ENCODE results near the gene SLC25A19.
A peak's percentile ranks its signal among the peaks of the same experiment; 100 is the strongest.
"Not testable (repeated sequence)": the region's sequence is repeated elsewhere in the genome, so short reads cannot be mapped to it uniquely, and the experiment has no call there.

SLC25A19 gene

GRCh38 chr17:75267411-75268232, 21.6 kb downstream of the SLC25A19 start:
- no peak for DNase-seq (ENCODE audit: low read depth)

- DNase-seq (ENCODE audit: low read depth) = no peak
Measured at GRCh38 chr17:75267153-75267410, 22.2 kb downstream of the SLC25A19 start.

DNA sequence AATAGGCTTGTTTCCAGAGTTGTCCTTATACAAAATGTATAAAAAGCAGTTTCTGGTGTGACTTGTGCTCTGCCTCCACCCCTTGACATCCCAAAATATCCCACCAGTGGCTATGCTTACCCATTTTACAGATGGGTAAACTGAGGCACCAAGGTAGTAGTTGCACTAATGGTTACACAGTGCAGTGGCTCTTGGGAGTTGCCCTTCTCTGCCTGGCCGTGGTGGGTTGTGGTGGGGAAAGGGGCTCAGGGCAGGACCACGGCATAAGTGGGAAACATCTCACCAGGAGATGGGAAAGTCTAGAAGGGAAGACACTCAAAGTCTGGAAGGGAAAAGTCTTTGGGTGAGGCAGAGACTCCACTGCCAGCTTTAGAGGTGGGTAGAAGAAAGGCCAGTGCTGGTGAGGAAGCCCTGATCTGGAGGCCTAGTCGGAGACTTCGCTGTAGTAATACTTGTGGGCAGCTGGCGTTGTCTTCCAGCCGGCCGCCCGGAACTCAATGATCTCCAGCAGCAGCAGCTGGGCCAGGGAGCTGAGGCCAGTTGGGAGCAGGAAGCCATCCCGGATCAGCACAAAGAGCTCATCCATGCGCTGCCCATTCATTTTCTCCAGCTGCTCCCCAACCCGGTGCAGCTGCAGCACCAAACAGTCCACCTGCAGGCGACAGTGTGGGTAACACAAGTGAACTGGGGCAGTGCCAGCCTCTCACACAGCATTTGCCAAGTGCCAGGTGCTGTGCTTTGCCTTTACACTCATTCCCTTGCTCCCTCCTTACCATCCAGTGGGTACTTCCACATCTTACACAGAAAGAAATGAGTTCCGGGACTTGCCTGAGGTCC, 22.7 kb downstream of the SLC25A19 start:
- no peak for DNase-seq (ENCODE audit: low read depth)

DNA sequence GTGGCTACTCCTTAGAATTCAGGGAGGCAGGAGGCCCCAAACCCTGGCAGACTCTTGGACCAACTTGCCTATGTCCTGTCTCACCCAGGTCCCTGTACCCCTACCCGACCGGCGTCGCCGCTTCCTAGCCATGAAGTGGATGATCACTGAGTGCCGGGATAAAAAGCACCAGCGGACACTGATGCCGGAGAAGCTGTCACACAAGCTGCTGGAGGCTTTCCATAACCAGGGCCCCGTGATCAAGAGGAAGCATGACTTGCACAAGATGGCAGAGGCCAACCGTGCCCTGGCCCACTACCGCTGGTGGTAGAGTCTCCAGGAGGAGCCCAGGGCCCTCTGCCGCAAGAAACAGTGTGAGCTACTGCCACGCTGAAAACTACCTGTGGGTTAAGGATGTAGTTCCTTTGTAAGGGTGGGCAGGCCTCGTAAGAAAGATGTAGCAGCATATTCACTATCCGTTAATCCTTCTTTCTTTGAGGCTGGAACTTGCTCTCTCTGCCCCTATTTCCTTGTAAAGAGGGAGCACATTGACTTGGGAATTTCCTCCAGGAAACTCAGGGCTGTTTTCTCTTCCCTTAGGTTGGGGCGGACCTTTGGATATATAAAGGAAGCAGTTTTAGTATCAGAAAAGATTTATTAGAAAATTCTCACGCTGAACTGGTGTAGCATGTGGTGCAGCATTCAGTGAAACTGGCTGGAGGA, 23.5 kb downstream of the SLC25A19 start:
- DNase-seq (ENCODE audit: low read depth) = no peak

DNA sequence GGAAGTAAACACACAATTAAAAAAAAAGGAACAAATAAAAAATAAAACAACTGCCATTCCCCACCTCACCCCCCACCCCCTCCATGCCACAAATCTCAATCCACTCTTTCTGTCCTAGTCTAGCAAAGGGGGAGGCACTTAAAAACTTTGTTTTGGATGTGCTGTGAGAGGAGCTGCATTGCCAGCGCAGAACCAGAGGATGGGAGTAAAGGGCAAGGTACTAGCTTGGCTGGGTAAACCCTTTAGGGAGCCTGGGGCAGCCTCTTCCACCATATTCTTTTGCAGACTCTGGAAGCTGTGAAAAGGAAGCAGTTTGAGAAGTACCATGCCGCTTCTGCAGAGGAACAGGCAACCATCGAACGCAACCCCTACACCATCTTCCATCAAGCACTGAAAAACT, 26.2 kb downstream of the SLC25A19 start:
- no peak for DNase-seq (ENCODE audit: low read depth)

DNA sequence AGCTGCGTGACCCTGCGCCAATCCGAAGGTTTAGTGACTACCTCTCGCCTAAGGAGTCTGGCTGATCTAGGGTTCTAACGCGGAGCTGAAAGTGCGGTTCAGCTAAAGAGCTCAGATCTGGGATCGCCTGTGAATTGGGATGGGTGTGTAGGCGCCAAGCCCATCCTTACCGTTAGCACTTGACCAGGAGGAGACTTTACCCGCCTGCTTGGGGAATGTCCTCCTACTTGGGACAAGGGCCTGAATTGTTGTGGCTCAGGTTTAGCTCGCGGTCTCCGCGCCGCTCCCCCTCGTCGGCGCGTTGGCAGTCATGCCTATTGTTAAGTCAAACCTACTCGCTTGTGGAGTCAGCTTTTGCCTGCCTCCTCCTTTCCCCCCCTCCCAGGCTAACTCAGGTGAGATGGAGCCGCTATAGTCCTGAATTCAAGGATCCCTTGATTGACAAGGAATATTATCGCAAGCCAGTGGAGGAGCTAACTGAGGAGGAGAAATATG, 27.1 kb downstream of the SLC25A19 start:
- no peak for DNase-seq (ENCODE audit: low read depth)

DNA sequence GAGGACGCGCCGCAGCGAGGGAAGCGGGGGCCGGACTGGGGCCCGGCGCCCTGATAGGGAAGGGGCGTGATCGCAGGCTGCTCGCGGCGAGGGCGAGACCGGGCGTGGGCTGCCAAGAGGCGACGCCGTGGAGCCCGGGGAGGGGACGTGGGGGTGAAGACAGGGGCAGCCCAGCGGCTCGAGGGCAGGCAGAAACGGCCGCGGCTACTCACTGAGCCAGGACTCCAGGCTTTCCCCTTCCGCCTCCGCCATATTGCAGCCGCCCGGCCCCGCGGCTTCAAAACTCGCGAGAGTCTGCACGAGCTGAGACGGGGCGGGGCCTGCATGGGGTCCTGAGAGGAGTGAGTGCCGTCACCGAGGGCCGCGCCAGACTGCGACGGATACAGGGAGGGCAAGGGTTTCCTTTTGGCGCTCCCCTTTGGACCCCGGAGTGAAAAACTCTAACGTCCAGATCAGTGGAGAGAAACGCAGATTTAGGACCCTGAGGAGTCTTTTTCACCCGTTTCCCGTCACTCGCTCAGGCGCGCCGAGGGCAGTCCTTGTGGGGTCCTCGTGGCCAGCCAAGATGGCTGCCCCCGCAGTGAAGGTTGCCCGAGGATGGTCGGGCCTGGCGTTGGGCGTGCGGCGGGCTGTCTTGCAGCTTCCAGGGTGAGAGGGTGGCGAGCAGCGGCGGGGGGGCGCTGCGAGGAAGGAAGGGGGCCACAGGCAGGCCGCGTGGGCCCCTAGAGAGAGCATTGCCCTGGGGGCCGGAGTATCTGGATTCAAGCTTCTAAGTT, 27.7 kb downstream of the SLC25A19 start, which contains the start of the genes GGA3 and MRPS7:
Gene GGA3, minus strand, starts transcription at position 271 of the 776 bp plus-strand sequence. Its CDS starts 19 bp downstream, at position 252.
Gene MRPS7, plus strand, starts transcription at position 544 of the 776 bp plus-strand sequence. Its CDS starts 22 bp downstream, at position 566.
- peak; percentile 94 for DNase-seq (ENCODE audit: low read depth)

GRCh38 chr17:75260641-75261335, 28.4 kb downstream of the SLC25A19 start:
- DNase-seq (ENCODE audit: low read depth) = peak; percentile 37

DNA sequence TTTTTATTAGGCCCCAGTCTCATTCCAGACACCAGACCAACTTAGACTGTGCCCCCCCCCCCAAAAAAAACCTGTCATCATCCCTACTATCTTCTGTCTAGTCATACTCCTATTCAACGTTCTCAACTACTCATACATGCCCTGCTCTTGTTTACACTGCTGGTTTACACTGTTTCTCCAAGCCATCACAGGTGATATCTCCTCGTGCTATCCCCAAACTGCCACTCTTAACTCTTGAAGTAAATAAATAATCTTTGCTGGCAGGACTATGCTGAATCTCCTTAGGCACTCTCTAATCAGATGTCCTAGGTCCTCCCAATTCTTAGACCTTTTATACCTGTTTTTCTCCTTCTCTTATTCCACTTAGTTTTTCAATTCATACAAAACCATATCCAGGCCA, 32.0 kb downstream of the SLC25A19 start:
- DNase-seq (ENCODE audit: low read depth) = not testable (repeated sequence)

DNA sequence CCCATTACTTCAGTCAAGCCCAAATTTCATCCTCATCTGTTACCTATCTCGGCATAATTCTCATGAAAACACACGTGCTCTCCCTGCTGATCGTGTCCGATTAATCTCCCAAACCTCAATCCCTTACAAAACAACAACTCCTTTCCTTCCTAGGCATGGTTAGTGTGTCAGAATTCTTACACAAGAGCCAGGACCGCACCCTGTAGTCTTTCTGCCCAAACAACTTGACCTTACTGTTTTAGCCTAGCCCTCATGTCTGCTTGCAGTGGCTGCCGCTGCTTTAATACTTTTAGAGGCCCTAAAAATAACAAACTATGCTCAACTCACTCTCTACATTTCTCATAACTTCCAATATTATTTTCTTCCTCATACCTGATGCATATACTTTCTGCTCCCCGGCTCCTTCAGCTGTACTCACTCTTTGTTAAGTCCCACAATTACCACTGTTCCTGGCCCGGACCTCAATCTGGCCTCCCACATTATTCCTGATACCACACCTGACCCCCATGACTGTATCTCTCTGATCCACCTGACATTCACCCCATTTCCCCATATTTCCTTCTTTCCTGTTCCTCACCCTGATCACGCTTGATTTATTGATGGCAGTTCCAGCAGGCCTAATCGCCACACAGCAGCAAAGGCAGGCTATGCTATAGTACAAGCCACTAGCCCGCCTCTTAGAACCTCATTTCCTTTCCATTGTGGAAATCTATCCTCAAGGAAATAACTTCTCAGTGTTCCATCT, 33.1 kb downstream of the SLC25A19 start:
- not testable (repeated sequence) for DNase-seq (ENCODE audit: low read depth)

DNA sequence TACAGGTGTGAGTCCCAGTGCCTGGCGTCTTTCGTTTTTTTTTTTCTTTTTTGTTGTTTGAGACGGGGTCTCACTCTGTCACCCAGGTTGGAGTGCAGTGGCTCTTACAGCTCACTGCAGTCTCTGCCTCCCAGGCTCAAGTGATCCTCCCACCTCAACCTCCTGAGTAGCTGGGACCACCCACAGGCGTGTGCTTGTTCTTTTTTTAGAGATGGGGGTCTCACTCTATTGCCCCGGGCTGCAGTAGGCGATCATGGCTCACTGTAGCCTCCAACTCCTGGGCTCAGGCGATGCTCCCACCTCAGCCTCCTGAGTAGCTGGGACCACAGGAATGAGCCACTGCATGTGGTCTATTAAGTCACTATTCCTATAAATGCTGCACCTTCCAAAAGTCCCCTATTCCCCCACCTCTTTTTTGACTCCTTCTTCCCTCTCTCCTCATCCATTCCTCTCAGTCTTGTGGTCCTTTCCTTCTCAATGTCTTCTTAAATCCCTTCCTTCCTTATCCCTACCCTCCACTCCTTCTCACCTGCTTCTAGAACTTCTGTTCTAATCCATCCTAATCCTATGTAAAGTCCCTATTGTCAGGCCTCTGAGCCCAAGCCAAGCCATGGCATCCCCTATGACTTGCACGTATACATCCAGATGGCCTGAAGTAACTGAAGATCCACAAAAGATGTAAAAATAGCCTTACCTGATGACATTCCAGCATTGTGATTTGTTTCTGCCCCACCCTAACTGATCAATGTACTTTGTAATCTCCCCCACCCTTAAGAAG, 37.0 kb downstream of the SLC25A19 start:
- DNase-seq (ENCODE audit: low read depth) = no peak

GRCh38 chr17:75250009-75250471, 39.2 kb downstream of the SLC25A19 start:
- peak; percentile 74 for DNase-seq (ENCODE audit: low read depth)

- DNase-seq (ENCODE audit: low read depth) = no peak
Measured at GRCh38 chr17:75249564-75249963, 39.7 kb downstream of the SLC25A19 start.

GRCh38 chr17:75246404-75246803, 42.8 kb downstream of the SLC25A19 start:
- no peak for DNase-seq (ENCODE audit: low read depth)

GRCh38 chr17:75245011-75245410, 44.2 kb downstream of the SLC25A19 start:
- DNase-seq (ENCODE audit: low read depth) = no peak

GRCh38 chr17:75244133-75244866, 44.9 kb downstream of the SLC25A19 start:
- DNase-seq (ENCODE audit: low read depth) = no peak

DNA sequence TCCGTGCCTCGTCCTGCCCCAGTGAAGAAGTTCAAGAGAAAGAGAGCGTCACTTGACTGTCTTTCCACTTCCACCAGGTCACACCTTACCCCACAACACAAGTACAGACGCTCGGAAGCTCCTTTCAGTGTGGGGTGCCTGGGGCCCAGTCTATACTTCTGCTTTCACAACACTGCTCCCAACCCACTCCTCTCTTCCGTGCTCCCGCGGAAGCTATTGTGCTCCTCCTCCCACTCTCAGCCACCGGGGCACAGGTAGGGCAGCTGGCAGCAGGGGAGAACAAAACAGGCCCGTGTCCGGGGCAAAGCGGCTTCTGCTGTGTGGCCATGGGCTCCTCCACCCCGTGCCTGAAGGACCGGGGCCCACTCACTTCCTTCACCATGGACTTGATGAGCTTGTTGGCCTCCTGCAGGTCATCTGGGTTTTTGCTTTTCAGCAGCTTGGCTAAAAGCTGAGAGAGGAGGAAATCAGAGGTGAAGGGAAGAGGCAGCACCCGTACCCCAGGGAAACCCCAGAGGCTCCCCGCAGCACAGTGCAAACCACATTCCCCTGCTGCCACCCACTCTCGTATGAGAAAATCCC, 46.7 kb downstream of the SLC25A19 start:
- no peak for DNase-seq (ENCODE audit: low read depth)

GRCh38 chr17:75241996-75242460, 47.2 kb downstream of the SLC25A19 start:
- no peak for DNase-seq (ENCODE audit: low read depth)

Data from activated T-helper 9 cell treated with anti-CD3 and anti-CD28 coated beads, Interleukin-2, amount 50 U/mL, for 16 hours (primary cell).